GM10266 (cell line): ENCODE data around the gene C9orf50.
"Not testable (repeated sequence)": the region's sequence is repeated elsewhere in the genome, so short reads cannot be mapped to it uniquely, and the experiment has no call there.

Experiments
- DNase-seq: peaks from one replicate; pipeline ENCODE4 v3.0.0; 2012; ENCODE audit errors: extremely low spot score
- CTCF ChIP-seq: IDR thresholded peaks from 2 replicates; pipeline ENCODE4 v1.5.1; 2012; ENCODE audit warnings: mild to moderate bottlenecking, low read depth; ENCODE audit not compliant: control insufficient read depth, insufficient read depth; ENCODE audit errors: missing control alignments

The C9orf50 gene

DNA sequence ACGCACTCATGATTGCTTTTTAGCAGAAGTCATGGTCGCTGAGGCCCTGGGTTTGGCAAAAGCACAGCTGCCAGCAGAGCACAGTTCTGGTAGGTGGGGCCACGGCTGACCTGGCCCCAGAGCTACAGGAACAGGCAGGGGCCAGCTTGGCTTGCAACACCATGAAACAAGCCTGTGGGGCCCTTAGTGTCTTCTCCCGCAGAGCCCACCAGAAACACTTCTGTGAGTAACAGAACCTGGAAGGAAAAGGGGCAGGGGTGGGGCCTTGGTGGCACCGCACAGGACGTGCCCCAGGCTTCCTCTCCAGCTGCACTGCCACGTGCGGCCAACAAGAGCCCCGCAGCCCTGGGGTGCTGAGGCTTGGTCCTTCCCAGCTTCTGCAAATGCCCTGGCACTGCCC, 16.2 kb upstream of the C9orf50 start:
- no peak for DNase-seq
- TF ChIP-seq CTCF: no peak

DNA sequence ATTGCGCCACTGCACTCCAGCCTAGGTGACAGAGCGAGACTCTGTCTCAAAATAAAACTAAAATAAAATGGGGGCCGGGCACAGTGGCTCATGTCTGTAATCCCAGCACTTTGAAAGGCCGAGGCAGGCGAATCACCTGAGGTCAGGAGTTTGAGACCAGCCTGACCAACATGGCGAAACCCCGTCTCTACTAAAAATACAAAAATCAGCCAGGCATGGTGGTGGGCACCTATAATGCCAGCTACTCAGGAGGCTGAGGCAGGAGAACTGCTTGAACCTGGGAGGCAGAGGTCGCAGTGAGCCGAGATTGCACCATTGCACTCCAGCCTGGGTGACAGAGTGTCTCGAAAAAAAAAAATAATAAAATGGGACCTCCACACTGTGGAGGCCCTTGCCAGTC, 15.4 kb upstream of the C9orf50 start:
- not testable (repeated sequence) for DNase-seq

- no peak for DNase-seq
- no peak for TF ChIP-seq CTCF
Observed at GRCh38 chr9:129635099-129636065, 14.5 kb upstream of the C9orf50 start.

- TF ChIP-seq CTCF: no peak
- DNase-seq: no peak
Observed at GRCh38 chr9:129633848-129634247, 12.9 kb upstream of the C9orf50 start.

- DNase-seq: no peak
- TF ChIP-seq CTCF: no peak
Observed at GRCh38 chr9:129633207-129633606, 12.3 kb upstream of the C9orf50 start.

DNA sequence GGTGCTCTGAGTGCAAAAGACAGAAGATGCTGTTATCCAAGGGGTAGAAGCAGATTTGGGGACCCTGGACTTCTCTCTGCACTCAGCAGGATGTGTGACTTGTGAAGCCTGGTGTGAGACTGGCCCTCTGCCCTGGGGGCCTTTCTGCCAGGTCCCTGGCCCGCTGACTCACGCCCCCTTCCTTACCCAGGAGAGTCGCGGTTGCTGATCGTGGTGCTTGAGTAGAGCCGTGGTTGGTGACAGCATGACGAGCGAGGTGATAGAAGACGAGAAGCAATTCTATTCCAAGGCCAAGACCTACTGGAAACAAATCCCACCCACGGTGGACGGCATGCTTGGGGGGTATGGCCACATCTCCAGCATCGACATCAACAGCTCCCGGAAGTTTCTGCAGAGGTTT, 11.6 kb upstream of the C9orf50 start:
- TF ChIP-seq CTCF: no peak
- DNase-seq: no peak

GRCh38 chr9:129631674-129632129, 10.8 kb upstream of the C9orf50 start:
- no peak for DNase-seq
- no peak for TF ChIP-seq CTCF
